Measurements from ENCODE around the gene CNIH2. TPM values are rescaled to one million over a fixed set of nuclear protein-coding genes. Genes with fewer than 3 reads are reported as not detected.

The CNIH2 gene
- polyA plus RNA-seq, 1 donor from 2014 or later: 47.9 TPM

DNA sequence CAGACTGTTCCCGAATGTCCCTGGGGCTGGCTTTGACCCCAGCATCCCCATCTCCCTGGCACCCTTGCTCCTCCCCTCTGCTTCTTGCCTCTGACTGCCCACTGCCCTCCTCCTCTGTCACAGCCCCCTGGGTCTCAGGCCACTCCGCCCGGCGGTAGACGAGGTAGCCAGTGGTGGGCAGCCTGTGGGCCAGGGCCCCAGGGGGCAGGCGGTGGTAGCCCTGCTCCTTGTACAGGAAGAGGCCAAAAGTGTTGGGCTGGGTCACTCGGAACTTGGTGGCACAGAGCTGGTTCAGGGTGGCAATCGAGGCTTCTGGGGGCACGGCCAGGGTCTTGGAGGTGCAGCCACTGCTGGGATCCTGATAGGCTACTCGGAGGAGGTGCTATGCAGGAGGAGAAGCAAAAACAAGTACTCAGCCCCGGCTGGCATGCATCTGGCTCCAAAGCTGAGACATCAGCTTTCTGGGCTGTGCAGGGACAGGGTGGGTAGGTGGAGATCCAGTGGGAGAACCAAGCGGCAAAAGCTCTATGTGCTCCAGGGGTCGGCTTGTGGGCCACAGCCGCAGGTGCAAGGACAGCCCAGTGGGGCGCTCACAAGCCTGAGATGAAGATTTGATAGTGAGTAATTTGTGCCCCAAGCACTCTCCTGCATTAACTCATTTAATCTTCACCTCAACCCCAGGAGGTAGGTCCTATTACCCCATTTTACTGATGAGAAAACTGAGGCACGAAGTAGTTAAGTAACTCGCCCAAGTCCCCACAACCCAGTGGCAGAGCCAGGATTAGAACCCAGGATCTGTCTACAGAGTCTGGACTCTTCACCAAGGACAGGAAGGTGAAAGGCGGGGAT lies 54.6 kb downstream of the CNIH2 start:
- no peak overlapping the region for H2AFZ ChIP-seq (ENCODE audit: low read depth, low read length)
- H4K20me1 ChIP-seq (ENCODE audit: insufficient read depth): no peaks in the 10 kb centered on the region
- no peaks in the 10 kb centered on the region for H3K79me2 ChIP-seq (replicated peaks; ENCODE audit: insufficient read depth, low read length)
- no peaks in the 10 kb centered on the region for H3F3A ChIP-seq (ENCODE audit: insufficient read depth, low read length, poor library complexity, severe bottlenecking)
- no peak overlapping the region for H3K4me2 ChIP-seq (ENCODE audit: low read length)
- no peaks in the 10 kb centered on the region for H3K36me3 ChIP-seq (ENCODE audit: insufficient read depth, low read length)
- H3K9me2 ChIP-seq (ENCODE audit: insufficient read depth, low read length): no peaks in the 10 kb centered on the region
- no peak overlapping the region for H3K9ac ChIP-seq (ENCODE audit: low read length)
- H3K27me3 ChIP-seq (ENCODE audit: insufficient read depth, low read depth, low read length): no peaks in the 10 kb centered on the region
- no peak overlapping the region for H3K4me3 ChIP-seq (ENCODE audit: low read length)
- no peak overlapping the region for H3K27ac ChIP-seq (ENCODE audit: low read length)
- H3K9me3 ChIP-seq (ENCODE audit: low read length): no peaks in the 10 kb centered on the region
- TF ChIP-seq, protein P1, sequence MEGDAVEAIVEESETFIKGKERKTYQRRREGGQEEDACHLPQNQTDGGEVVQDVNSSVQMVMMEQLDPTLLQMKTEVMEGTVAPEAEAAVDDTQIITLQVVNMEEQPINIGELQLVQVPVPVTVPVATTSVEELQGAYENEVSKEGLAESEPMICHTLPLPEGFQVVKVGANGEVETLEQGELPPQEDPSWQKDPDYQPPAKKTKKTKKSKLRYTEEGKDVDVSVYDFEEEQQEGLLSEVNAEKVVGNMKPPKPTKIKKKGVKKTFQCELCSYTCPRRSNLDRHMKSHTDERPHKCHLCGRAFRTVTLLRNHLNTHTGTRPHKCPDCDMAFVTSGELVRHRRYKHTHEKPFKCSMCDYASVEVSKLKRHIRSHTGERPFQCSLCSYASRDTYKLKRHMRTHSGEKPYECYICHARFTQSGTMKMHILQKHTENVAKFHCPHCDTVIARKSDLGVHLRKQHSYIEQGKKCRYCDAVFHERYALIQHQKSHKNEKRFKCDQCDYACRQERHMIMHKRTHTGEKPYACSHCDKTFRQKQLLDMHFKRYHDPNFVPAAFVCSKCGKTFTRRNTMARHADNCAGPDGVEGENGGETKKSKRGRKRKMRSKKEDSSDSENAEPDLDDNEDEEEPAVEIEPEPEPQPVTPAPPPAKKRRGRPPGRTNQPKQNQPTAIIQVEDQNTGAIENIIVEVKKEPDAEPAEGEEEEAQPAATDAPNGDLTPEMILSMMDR (IDR thresholded peaks at IDR 0.05; ENCODE audit: poor library complexity, severe bottlenecking): no peak
- TF ChIP-seq SMC3 (conservative IDR thresholded peaks at IDR 0.05; ENCODE audit: poor library complexity) (no peak), POLR2AphosphoS5 (IDR thresholded peaks at IDR 0.05) (no peak), MXI1 (conservative IDR thresholded peaks at IDR 0.05; ENCODE audit: poor library complexity, severe bottlenecking) (no peak)
- TF ChIP-seq, protein P2, sequence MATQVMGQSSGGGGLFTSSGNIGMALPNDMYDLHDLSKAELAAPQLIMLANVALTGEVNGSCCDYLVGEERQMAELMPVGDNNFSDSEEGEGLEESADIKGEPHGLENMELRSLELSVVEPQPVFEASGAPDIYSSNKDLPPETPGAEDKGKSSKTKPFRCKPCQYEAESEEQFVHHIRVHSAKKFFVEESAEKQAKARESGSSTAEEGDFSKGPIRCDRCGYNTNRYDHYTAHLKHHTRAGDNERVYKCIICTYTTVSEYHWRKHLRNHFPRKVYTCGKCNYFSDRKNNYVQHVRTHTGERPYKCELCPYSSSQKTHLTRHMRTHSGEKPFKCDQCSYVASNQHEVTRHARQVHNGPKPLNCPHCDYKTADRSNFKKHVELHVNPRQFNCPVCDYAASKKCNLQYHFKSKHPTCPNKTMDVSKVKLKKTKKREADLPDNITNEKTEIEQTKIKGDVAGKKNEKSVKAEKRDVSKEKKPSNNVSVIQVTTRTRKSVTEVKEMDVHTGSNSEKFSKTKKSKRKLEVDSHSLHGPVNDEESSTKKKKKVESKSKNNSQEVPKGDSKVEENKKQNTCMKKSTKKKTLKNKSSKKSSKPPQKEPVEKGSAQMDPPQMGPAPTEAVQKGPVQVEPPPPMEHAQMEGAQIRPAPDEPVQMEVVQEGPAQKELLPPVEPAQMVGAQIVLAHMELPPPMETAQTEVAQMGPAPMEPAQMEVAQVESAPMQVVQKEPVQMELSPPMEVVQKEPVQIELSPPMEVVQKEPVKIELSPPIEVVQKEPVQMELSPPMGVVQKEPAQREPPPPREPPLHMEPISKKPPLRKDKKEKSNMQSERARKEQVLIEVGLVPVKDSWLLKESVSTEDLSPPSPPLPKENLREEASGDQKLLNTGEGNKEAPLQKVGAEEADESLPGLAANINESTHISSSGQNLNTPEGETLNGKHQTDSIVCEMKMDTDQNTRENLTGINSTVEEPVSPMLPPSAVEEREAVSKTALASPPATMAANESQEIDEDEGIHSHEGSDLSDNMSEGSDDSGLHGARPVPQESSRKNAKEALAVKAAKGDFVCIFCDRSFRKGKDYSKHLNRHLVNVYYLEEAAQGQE (IDR thresholded peaks at IDR 0.05; ENCODE audit: borderline replicate concordance): no peak

DNA sequence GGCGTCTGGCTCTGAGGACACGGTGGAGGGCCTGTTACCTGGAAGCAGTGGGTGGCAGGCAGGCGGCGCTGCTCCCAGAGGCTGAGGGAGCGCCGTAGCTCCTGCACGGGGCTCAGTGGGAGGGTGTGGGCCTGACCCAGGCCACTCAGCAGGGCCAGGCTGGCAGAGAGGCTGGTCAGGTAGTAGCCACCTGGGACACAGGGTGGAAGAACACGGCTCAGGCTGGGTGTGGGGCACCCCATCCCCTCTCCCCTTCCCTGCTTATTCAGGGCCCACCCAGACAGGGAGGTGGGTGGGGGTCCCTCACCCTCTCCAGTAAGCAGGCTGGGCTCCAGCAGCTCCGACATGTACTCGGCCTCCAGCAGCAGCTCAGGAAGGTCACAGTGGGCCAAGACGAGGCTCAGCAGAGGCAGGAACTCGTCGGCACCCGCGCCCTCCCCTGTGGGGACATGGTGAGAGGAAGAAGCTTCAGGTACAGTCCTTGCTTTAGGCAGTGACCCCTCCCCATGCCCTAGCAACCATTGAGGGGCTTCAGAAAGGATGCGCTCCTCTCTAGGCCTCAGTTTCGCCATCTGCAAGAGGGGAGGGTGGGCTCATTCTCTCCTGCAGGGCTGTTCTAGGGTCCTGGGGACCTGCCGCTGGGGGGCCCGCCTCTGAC lies 55.4 kb downstream of the CNIH2 start:
- no peaks in the 10 kb centered on the region for H3K27me3 ChIP-seq (ENCODE audit: insufficient read depth, low read depth, low read length)
- H3K9ac ChIP-seq (ENCODE audit: low read length): no peak overlapping the region
- no peaks in the 10 kb centered on the region for H3K79me2 ChIP-seq (replicated peaks; ENCODE audit: insufficient read depth, low read length)
- H3K9me2 ChIP-seq (ENCODE audit: insufficient read depth, low read length): no peaks in the 10 kb centered on the region
- no peak overlapping the region for H3K4me2 ChIP-seq (ENCODE audit: low read length)
- H3K27ac ChIP-seq (ENCODE audit: low read length): no peak overlapping the region
- H3K4me3 ChIP-seq (ENCODE audit: low read length): no peak overlapping the region
- H4K20me1 ChIP-seq (ENCODE audit: insufficient read depth): no peaks in the 10 kb centered on the region
- H3K36me3 ChIP-seq (ENCODE audit: insufficient read depth, low read length): no peaks in the 10 kb centered on the region
- TF ChIP-seq RAD21 (conservative IDR thresholded peaks at IDR 0.05) (no peak), POLR2AphosphoS5 (IDR thresholded peaks at IDR 0.05) (no peak), EZH2 (IDR thresholded peaks at IDR 0.05; ENCODE audit: borderline replicate concordance, insufficient read depth, low read length, poor library complexity, severe bottlenecking) (no peak), EP300 (conservative IDR thresholded peaks at IDR 0.05; ENCODE audit: poor library complexity, severe bottlenecking) (no peak), TAF1 (IDR thresholded peaks at IDR 0.05; ENCODE audit: low read depth) (no peak), SMC3 (conservative IDR thresholded peaks at IDR 0.05; ENCODE audit: poor library complexity) (no peak), MXI1 (conservative IDR thresholded peaks at IDR 0.05; ENCODE audit: poor library complexity, severe bottlenecking) (no peak)
- TF ChIP-seq, protein P2 (IDR thresholded peaks at IDR 0.05; ENCODE audit: borderline replicate concordance): no peak
- TF ChIP-seq, protein P1 (IDR thresholded peaks at IDR 0.05; ENCODE audit: poor library complexity, severe bottlenecking): no peak
- no peak overlapping the region for H2AFZ ChIP-seq (ENCODE audit: low read depth, low read length)
- no peaks in the 10 kb centered on the region for H3K9me3 ChIP-seq (ENCODE audit: low read length)
- H3F3A ChIP-seq (ENCODE audit: insufficient read depth, low read length, poor library complexity, severe bottlenecking): no peaks in the 10 kb centered on the region

Data from neural cell (in vitro differentiated cells).